ENCODE data around the gene RAPGEF4.

DNA sequence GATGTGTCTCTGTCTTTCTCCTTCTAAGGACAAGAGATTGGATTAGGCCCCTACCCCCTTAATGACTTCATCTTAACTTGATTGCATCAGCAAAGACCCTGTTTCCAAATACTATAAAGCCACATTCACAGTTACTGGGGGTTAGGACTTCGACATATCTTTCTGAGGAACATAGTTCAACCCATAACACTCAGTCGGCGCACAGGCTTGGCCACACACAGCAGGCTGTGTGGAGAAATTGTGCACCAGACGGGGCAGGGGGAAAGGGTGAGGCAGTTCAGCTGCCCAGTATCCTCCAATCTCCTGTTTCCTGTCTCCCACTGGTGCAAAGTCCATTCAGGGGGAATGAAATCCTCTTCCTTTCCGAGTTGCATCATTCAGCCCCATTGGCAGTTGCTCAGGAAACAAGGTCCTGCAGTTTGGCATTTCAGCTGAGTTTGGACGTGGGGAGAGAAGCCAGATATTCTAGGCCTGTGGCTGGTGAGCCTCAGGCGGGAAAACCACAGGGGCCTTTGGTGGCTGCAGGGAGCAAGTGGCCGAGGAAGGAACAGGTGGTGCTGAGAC lies 9.4 kb upstream of the RAPGEF4 start:
- TF ChIP-seq, protein P1, sequence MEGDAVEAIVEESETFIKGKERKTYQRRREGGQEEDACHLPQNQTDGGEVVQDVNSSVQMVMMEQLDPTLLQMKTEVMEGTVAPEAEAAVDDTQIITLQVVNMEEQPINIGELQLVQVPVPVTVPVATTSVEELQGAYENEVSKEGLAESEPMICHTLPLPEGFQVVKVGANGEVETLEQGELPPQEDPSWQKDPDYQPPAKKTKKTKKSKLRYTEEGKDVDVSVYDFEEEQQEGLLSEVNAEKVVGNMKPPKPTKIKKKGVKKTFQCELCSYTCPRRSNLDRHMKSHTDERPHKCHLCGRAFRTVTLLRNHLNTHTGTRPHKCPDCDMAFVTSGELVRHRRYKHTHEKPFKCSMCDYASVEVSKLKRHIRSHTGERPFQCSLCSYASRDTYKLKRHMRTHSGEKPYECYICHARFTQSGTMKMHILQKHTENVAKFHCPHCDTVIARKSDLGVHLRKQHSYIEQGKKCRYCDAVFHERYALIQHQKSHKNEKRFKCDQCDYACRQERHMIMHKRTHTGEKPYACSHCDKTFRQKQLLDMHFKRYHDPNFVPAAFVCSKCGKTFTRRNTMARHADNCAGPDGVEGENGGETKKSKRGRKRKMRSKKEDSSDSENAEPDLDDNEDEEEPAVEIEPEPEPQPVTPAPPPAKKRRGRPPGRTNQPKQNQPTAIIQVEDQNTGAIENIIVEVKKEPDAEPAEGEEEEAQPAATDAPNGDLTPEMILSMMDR (IDR thresholded peaks at IDR 0.05 in 4 of 5, conservative IDR thresholded peaks at IDR 0.05 in 1 of 5), result no peak
- no peak for TF ChIP-seq POLR2A (IDR thresholded peaks at IDR 0.05)
